ENCODE data around the gene CTNNA1.

CTNNA1 gene

DNA sequence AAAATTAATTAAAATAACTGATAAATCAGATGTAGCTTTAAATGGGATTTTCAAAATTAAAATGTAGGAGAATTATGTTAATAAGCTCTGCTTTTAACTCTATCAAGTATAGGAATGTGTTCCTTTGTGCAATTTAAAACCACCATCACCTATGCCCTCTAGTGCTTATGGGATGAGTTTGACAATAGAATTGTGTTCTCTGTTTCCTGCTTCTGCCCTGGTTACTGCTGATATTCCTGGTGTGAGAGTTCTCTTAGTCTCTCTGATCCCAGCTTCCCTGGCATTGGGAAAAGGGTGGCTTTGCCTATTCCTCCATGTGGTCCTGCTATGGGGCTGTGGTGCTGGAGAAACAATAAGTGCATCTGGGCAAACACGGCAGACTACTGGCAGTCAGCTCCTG lies 113.8 kb downstream of the CTNNA1 start:
- Histone ChIP-seq H3K9me2 (replicated peaks; ENCODE audit: control insufficient read depth, low read length) (no peaks in the 10 kb centered on the region; the same call in 1 of the 2 replicates), H4K20me1 (ENCODE audit: control insufficient read depth, insufficient read depth, low read depth, low read length) (no peaks in the 10 kb centered on the region), H3F3A (ENCODE audit: control insufficient read depth, insufficient read depth) (no peaks in the 10 kb centered on the region), H3K9me3 (ENCODE audit: control insufficient read depth, insufficient read depth, low read length) (peaks cover 6% of the 10 kb centered on the region; the same call in 1 of the 2 replicates), H3K4me3 (ENCODE audit: low read length) (no peak overlapping the region), H3K79me2 (ENCODE audit: control insufficient read depth, low read length) (no peaks in the 10 kb centered on the region), H3K27me3 (ENCODE audit: control insufficient read depth, low read length) (peaks cover 4% of the 10 kb centered on the region; the same call in 1 of the 2 replicates), H3K4me1 (ENCODE audit: control insufficient read depth, low read length) (no peaks in the 10 kb centered on the region), H3K4me2 (ENCODE audit: low read length) (no peak overlapping the region), H3K36me3 (ENCODE audit: control insufficient read depth, low read length) (no peaks in the 10 kb centered on the region), H3K27ac (ENCODE audit: low read depth, low read length) (no peak overlapping the region)
- no peak for TF ChIP-seq EZH2phosphoT487 (IDR thresholded peaks at IDR 0.05; ENCODE audit: borderline replicate concordance, low read length)
- TF ChIP-seq, protein P1, sequence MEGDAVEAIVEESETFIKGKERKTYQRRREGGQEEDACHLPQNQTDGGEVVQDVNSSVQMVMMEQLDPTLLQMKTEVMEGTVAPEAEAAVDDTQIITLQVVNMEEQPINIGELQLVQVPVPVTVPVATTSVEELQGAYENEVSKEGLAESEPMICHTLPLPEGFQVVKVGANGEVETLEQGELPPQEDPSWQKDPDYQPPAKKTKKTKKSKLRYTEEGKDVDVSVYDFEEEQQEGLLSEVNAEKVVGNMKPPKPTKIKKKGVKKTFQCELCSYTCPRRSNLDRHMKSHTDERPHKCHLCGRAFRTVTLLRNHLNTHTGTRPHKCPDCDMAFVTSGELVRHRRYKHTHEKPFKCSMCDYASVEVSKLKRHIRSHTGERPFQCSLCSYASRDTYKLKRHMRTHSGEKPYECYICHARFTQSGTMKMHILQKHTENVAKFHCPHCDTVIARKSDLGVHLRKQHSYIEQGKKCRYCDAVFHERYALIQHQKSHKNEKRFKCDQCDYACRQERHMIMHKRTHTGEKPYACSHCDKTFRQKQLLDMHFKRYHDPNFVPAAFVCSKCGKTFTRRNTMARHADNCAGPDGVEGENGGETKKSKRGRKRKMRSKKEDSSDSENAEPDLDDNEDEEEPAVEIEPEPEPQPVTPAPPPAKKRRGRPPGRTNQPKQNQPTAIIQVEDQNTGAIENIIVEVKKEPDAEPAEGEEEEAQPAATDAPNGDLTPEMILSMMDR (IDR thresholded peaks at IDR 0.05; ENCODE audit: low read depth, low read length, poor library complexity, severe bottlenecking) = no peak

- no peaks in the 10 kb centered on the region for H3K79me2 ChIP-seq (ENCODE audit: control insufficient read depth, low read length)
- no peaks in the 10 kb centered on the region for H3K4me1 ChIP-seq (ENCODE audit: control insufficient read depth, low read length)
- no peaks in the 10 kb centered on the region for H3K9me3 ChIP-seq (ENCODE audit: control insufficient read depth, insufficient read depth, low read length)
- H3K4me3 ChIP-seq (ENCODE audit: low read length) = no peak overlapping the region
- no peak overlapping the region for H3K27ac ChIP-seq (ENCODE audit: low read depth, low read length)
- no peaks in the 10 kb centered on the region; the same call in 1 of the 2 replicates for H3K9me2 ChIP-seq (replicated peaks; ENCODE audit: control insufficient read depth, low read length)
- H3K4me2 ChIP-seq (ENCODE audit: low read length) = no peak overlapping the region
- no peaks in the 10 kb centered on the region for H4K20me1 ChIP-seq (ENCODE audit: control insufficient read depth, insufficient read depth, low read depth, low read length)
- TF ChIP-seq, protein P1 (IDR thresholded peaks at IDR 0.05; ENCODE audit: low read depth, low read length, poor library complexity, severe bottlenecking) = no peak
- no peak for TF ChIP-seq EZH2phosphoT487 (IDR thresholded peaks at IDR 0.05; ENCODE audit: borderline replicate concordance, low read length)
- H3F3A ChIP-seq (ENCODE audit: control insufficient read depth, insufficient read depth) = no peaks in the 10 kb centered on the region
- H3K36me3 ChIP-seq (ENCODE audit: control insufficient read depth, low read length) = no peaks in the 10 kb centered on the region
- H3K27me3 ChIP-seq (ENCODE audit: control insufficient read depth, low read length) = peaks cover 4% of the 10 kb centered on the region; the same call in 1 of the 2 replicates
These were observed 115.8 kb downstream of the CTNNA1 start for GRCh38 chr5:138869038-138869437.

GRCh38 chr5:138869763-138870500 lies 116.7 kb downstream of the CTNNA1 start:
- Histone ChIP-seq H3K9me3 (ENCODE audit: control insufficient read depth, insufficient read depth, low read length) (no peaks in the 10 kb centered on the region), H3K9me2 (replicated peaks; ENCODE audit: control insufficient read depth, low read length) (no peaks in the 10 kb centered on the region; the same call in 1 of the 2 replicates), H4K20me1 (ENCODE audit: control insufficient read depth, insufficient read depth, low read depth, low read length) (no peaks in the 10 kb centered on the region), H3K27ac (ENCODE audit: low read depth, low read length) (no peak overlapping the region), H3K79me2 (ENCODE audit: control insufficient read depth, low read length) (no peaks in the 10 kb centered on the region), H3K27me3 (ENCODE audit: control insufficient read depth, low read length) (peaks cover 4% of the 10 kb centered on the region; the same call in 1 of the 2 replicates), H3F3A (ENCODE audit: control insufficient read depth, insufficient read depth) (no peaks in the 10 kb centered on the region), H3K36me3 (ENCODE audit: control insufficient read depth, low read length) (no peaks in the 10 kb centered on the region), H3K4me2 (ENCODE audit: low read length) (no peak overlapping the region), H3K4me3 (ENCODE audit: low read length) (no peak overlapping the region), H3K4me1 (ENCODE audit: control insufficient read depth, low read length) (no peaks in the 10 kb centered on the region)
- TF ChIP-seq, protein P1 (IDR thresholded peaks at IDR 0.05; ENCODE audit: low read depth, low read length, poor library complexity, severe bottlenecking) = no peak
- TF ChIP-seq EZH2phosphoT487 (IDR thresholded peaks at IDR 0.05; ENCODE audit: borderline replicate concordance, low read length) = no peak
